Measurements from ENCODE around the gene FGF7.

- TF ChIP-seq EZH2 (IDR thresholded peaks at IDR 0.05; ENCODE audit: borderline replicate concordance, control insufficient read depth, low read depth, low read length) (no peak), USF2 (IDR thresholded peaks at IDR 0.05; ENCODE audit: borderline replicate concordance, low read depth, low read length) (no peak)
Observed at GRCh38 chr15:49492830-49493229, 69.8 kb downstream of the FGF7 start.
